Measurements from ENCODE around the gene CRYGN.

DNA sequence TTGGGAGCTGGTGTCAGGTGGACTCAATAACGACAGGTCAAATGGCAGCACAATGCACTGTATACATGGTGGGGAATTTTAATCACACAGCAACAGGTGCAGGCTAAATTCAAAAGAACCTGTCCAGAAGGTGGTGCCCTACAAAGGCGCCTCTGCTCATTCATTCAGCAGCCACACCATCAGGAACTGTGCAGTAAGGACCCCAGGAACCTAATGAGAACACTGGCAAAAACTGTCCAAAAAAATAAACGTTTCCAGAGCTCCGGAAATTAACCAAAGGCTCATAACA lies 21.9 kb upstream of the CRYGN start:
- TF ChIP-seq, protein P1, sequence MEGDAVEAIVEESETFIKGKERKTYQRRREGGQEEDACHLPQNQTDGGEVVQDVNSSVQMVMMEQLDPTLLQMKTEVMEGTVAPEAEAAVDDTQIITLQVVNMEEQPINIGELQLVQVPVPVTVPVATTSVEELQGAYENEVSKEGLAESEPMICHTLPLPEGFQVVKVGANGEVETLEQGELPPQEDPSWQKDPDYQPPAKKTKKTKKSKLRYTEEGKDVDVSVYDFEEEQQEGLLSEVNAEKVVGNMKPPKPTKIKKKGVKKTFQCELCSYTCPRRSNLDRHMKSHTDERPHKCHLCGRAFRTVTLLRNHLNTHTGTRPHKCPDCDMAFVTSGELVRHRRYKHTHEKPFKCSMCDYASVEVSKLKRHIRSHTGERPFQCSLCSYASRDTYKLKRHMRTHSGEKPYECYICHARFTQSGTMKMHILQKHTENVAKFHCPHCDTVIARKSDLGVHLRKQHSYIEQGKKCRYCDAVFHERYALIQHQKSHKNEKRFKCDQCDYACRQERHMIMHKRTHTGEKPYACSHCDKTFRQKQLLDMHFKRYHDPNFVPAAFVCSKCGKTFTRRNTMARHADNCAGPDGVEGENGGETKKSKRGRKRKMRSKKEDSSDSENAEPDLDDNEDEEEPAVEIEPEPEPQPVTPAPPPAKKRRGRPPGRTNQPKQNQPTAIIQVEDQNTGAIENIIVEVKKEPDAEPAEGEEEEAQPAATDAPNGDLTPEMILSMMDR (IDR thresholded peaks at IDR 0.05), result no peak
- TF ChIP-seq POLR2A (IDR thresholded peaks at IDR 0.05), result no peak

All from uterus (tissue), 2 donors.